SK-N-SH treated with all-trans-retinoic acid at 6 μM for 48 hours (cell line): ENCODE measurements around the gene DNAH7.

ENCODE experiments used
- ATAC-seq: fragments of 200-7000 bp; cut with Tn5 transposase; 3 replicates; pipeline ENCODE4 v1.9.1; 2020; ENCODE audit warnings: mild to moderate bottlenecking, moderate library complexity
- ARNTL ChIP-seq: fragments of 450-650 bp; formaldehyde crosslinking; IDR thresholded peaks from 2 replicates; pipeline ENCODE4 v1.5.0; 2020; ENCODE audit warnings: low read depth, mild to moderate bottlenecking, moderate library complexity, borderline replicate concordance
- BACH2 ChIP-seq: fragments of 250-450 bp; sonication (Bioruptor Pico); IDR thresholded peaks from 2 replicates; pipeline ENCODE4 v1.9.0; 2021; ENCODE audit warnings: mild to moderate bottlenecking, borderline replicate concordance
- CREB5 ChIP-seq: fragments of 250-450 bp; sonication (Bioruptor Pico); IDR thresholded peaks from 2 replicates; pipeline ENCODE4 v1.5.1; 2020; ENCODE audit warnings: low read depth, mild to moderate bottlenecking, moderate library complexity
- CSRNP3 ChIP-seq: fragments of 250-450 bp; sonication (Bioruptor Pico); IDR thresholded peaks from 2 replicates; pipeline ENCODE4 v1.5.1; 2021; ENCODE audit warnings: mild to moderate bottlenecking, moderate library complexity
- ESRRG ChIP-seq: fragments of 250-450 bp; sonication (Bioruptor Pico); IDR thresholded peaks from 2 replicates; pipeline ENCODE4 v1.6.1; 2021; ENCODE audit warnings: mild to moderate bottlenecking
- GLIS3 ChIP-seq: fragments of 250-450 bp; sonication (Bioruptor Pico); IDR thresholded peaks from 2 replicates; pipeline ENCODE4 v1.5.0; 2020; ENCODE audit warnings: mild to moderate bottlenecking, moderate library complexity
- ISL1 ChIP-seq: fragments of 250-450 bp; sonication (Bioruptor Pico); IDR thresholded peaks from 2 replicates; pipeline ENCODE4 v2.1.2; 2022; ENCODE audit warnings: mild to moderate bottlenecking, moderate library complexity
- OSR1 ChIP-seq: fragments of 250-450 bp; sonication (Bioruptor Pico); IDR thresholded peaks from 2 replicates; pipeline ENCODE4 v1.8.0; 2022; ENCODE audit warnings: moderate library complexity, mild to moderate bottlenecking, inconsistent platforms
- PATZ1 ChIP-seq: fragments of 250-450 bp; sonication (Bioruptor Pico); IDR thresholded peaks from 2 replicates; pipeline ENCODE4 v1.8.0; 2020; ENCODE audit warnings: mild to moderate bottlenecking, moderate library complexity, borderline replicate concordance
- POU6F1 ChIP-seq: fragments of 250-450 bp; sonication (Bioruptor Pico); IDR thresholded peaks from 2 replicates; pipeline ENCODE4 v1.8.0; 2021; ENCODE audit warnings: low read depth, mild to moderate bottlenecking, moderate library complexity, borderline replicate concordance
- PPARA ChIP-seq: fragments of 250-450 bp; sonication (Bioruptor Pico); IDR thresholded peaks from 2 replicates; pipeline ENCODE4 v1.5.0; 2020; ENCODE audit warnings: mild to moderate bottlenecking, borderline replicate concordance
- RARB ChIP-seq: fragments of 250-450 bp; sonication (Bioruptor Pico); IDR thresholded peaks from 2 replicates; pipeline ENCODE4 v1.8.0; 2021; ENCODE audit warnings: mild to moderate bottlenecking, moderate library complexity
- SNAI2 ChIP-seq: fragments of 250-450 bp; sonication (Bioruptor Pico); IDR thresholded peaks from 2 replicates; pipeline ENCODE4 v1.5.0; 2020; ENCODE audit warnings: mild to moderate bottlenecking, moderate library complexity
- TCF4 ChIP-seq: fragments of 250-450 bp; sonication (Bioruptor Pico); IDR thresholded peaks from 2 replicates; pipeline ENCODE4 v1.8.0; 2021; ENCODE audit warnings: mild to moderate bottlenecking, moderate library complexity, borderline replicate concordance
- TOX ChIP-seq: fragments of 250-450 bp; sonication (Bioruptor Pico); IDR thresholded peaks from 2 replicates; pipeline ENCODE4 v1.8.0; 2021; ENCODE audit warnings: mild to moderate bottlenecking, moderate library complexity, borderline replicate concordance
- TSHZ2 ChIP-seq: fragments of 250-450 bp; sonication (Bioruptor Pico); IDR thresholded peaks from 2 replicates; pipeline ENCODE4 v1.5.0; 2020; ENCODE audit warnings: mild to moderate bottlenecking, moderate library complexity
- ZC3H10 ChIP-seq: fragments of 250-450 bp; sonication (Bioruptor Pico); IDR thresholded peaks from 2 replicates; pipeline ENCODE4 v1.5.1; 2021; ENCODE audit warnings: mild to moderate bottlenecking, moderate library complexity
- ZFP3 ChIP-seq: fragments of 250-450 bp; sonication (Bioruptor Pico); IDR thresholded peaks from 2 replicates; pipeline ENCODE4 v1.5.0; 2020; ENCODE audit warnings: mild to moderate bottlenecking, moderate library complexity
- ZFP30 ChIP-seq: fragments of 450-650 bp; formaldehyde crosslinking; IDR thresholded peaks from 2 replicates; pipeline ENCODE4 v1.5.0; 2022; ENCODE audit warnings: mild to moderate bottlenecking, moderate library complexity
- ZNF565 ChIP-seq: fragments of 450-650 bp; formaldehyde crosslinking; conservative IDR thresholded peaks from 2 replicates; pipeline ENCODE4 v1.5.0; 2020; ENCODE audit warnings: low read depth, mild to moderate bottlenecking, moderate library complexity
- ZNF70 ChIP-seq: fragments of 450-650 bp; formaldehyde crosslinking; IDR thresholded peaks from 2 replicates; pipeline ENCODE4 v1.5.0; 2020; ENCODE audit warnings: mild to moderate bottlenecking, moderate library complexity
- ZNF8 ChIP-seq: fragments of 450-650 bp; formaldehyde crosslinking; IDR thresholded peaks from 2 replicates; pipeline ENCODE4 v1.5.0; 2020; ENCODE audit warnings: mild to moderate bottlenecking, moderate library complexity

The DNAH7 gene

GRCh38 chr2:195995499-195995898, 73.1 kb downstream of the DNAH7 start:
- TF ChIP-seq PPARA (CRISPR knock-in tag) = no peak
- no peak for TF ChIP-seq TSHZ2 (CRISPR knock-in tag)
- TF ChIP-seq ZFP30 (CRISPR knock-in tag) = no peak
- TF ChIP-seq ZNF565 = no peak
- no peak for TF ChIP-seq GLIS3 (CRISPR knock-in tag)
- TF ChIP-seq ZNF70 = no peak
- TF ChIP-seq OSR1 = no peak
- TF ChIP-seq BACH2 (CRISPR knock-in tag) = no peak
- TF ChIP-seq ZFP3 = no peak
- no peak for TF ChIP-seq PATZ1 (CRISPR knock-in tag)
- no peak for ATAC-seq

- no peak for ATAC-seq
- TF ChIP-seq ISL1 (CRISPR knock-in tag) = no peak
- no peak for TF ChIP-seq ZNF565
- TF ChIP-seq ZC3H10 (CRISPR knock-in tag) = no peak
- no peak for TF ChIP-seq BACH2 (CRISPR knock-in tag)
- no peak for TF ChIP-seq ARNTL (CRISPR knock-in tag)
- TF ChIP-seq TCF4 = no peak
- no peak for TF ChIP-seq CSRNP3
- TF ChIP-seq ESRRG (CRISPR knock-in tag) = no peak
Observed at GRCh38 chr2:195993623-195994022, 75.0 kb downstream of the DNAH7 start.

GRCh38 chr2:195985741-195986140, 82.9 kb downstream of the DNAH7 start:
- no peak for TF ChIP-seq GLIS3 (CRISPR knock-in tag)
- TF ChIP-seq TCF4 = no peak
- TF ChIP-seq ZC3H10 (CRISPR knock-in tag) = no peak
- TF ChIP-seq ESRRG (CRISPR knock-in tag) = no peak
- no peak for TF ChIP-seq RARB (CRISPR knock-in tag)
- no peak for TF ChIP-seq ZNF70
- TF ChIP-seq PATZ1 (CRISPR knock-in tag) = no peak
- no peak for TF ChIP-seq CSRNP3
- no peak for TF ChIP-seq ZNF565
- no peak for TF ChIP-seq ZFP30 (CRISPR knock-in tag)
- TF ChIP-seq SNAI2 = no peak
- no peak for TF ChIP-seq OSR1
- no peak for TF ChIP-seq BACH2 (CRISPR knock-in tag)
- TF ChIP-seq ZNF8 (CRISPR knock-in tag) = no peak
- TF ChIP-seq TOX (CRISPR knock-in tag) = no peak
- no peak for TF ChIP-seq ARNTL (CRISPR knock-in tag)
- TF ChIP-seq POU6F1 (CRISPR knock-in tag) = no peak
- TF ChIP-seq CREB5 (CRISPR knock-in tag) = no peak
- TF ChIP-seq PPARA (CRISPR knock-in tag) = no peak
- ATAC-seq = no peak
